GM21367 (cell line): Measurements from ENCODE around the gene HIVEP3.

Experiments used
- ATAC-seq: cut with Tn5 transposase; IDR thresholded peaks from one replicate; pipeline ENCODE4 v1.9.1; 2021; ENCODE audit not compliant: unreplicated experiment

HIVEP3 gene

GRCh38 chr1:41621791-41622190, 296.9 kb downstream of the HIVEP3 start:
- ATAC-seq: no peak

- no peak for ATAC-seq
Observed at GRCh38 chr1:41621256-41621655, 297.5 kb downstream of the HIVEP3 start.

- ATAC-seq: no peak
Observed at GRCh38 chr1:41620365-41621169, 298.2 kb downstream of the HIVEP3 start.

- no peak for ATAC-seq
Observed at GRCh38 chr1:41619511-41620364, 299.0 kb downstream of the HIVEP3 start.

GRCh38 chr1:41618871-41619270, 299.9 kb downstream of the HIVEP3 start:
- ATAC-seq: no peak

GRCh38 chr1:41618066-41618825, 300.5 kb downstream of the HIVEP3 start:
- ATAC-seq: no peak

- no peak for ATAC-seq
Observed at GRCh38 chr1:41617336-41617735, 301.4 kb downstream of the HIVEP3 start.

GRCh38 chr1:41616563-41616962, 302.2 kb downstream of the HIVEP3 start:
- ATAC-seq: no peak

- no peak for ATAC-seq
Observed at GRCh38 chr1:41615981-41616380, 302.7 kb downstream of the HIVEP3 start.

GRCh38 chr1:41615316-41615715, 303.4 kb downstream of the HIVEP3 start:
- no peak for ATAC-seq

- no peak for ATAC-seq
Observed at GRCh38 chr1:41614818-41615217, 303.9 kb downstream of the HIVEP3 start.

- ATAC-seq: no peak
Observed at GRCh38 chr1:41613689-41614574, 304.8 kb downstream of the HIVEP3 start.

- no peak for ATAC-seq
Observed at GRCh38 chr1:41612953-41613352, 305.8 kb downstream of the HIVEP3 start.

- no peak for ATAC-seq
Observed at GRCh38 chr1:41611932-41612450, 306.7 kb downstream of the HIVEP3 start.

- ATAC-seq: no peak
Observed at GRCh38 chr1:41611068-41611931, 307.4 kb downstream of the HIVEP3 start.

- no peak for ATAC-seq
Observed at GRCh38 chr1:41610361-41610760, 308.4 kb downstream of the HIVEP3 start.

GRCh38 chr1:41609166-41609883, 309.4 kb downstream of the HIVEP3 start:
- no peak for ATAC-seq

GRCh38 chr1:41608211-41608610, 310.5 kb downstream of the HIVEP3 start:
- ATAC-seq: no peak

GRCh38 chr1:41607808-41608207, 310.9 kb downstream of the HIVEP3 start:
- no peak for ATAC-seq
